ENCODE data around the gene TIMM23B. TPM values are rescaled to one million over a fixed set of nuclear protein-coding genes. Genes with fewer than 3 reads are reported as not detected.
A peak's percentile ranks its signal among the peaks of the same experiment; 100 is the strongest.
"Not testable (repeated sequence)": the region's sequence is repeated elsewhere in the genome, so short reads cannot be mapped to it uniquely, and the experiment has no call there.

Gene TIMM23B
- 14.9 and 16.1 TPM in 2 replicates for total RNA-seq (2014; rRNA removed; shearing (Covaris generic))
- 29.3 and 33.9 TPM in 2 replicates for polyA plus RNA-seq (2014; cell fraction: nucleus; rRNA removed)

DNA sequence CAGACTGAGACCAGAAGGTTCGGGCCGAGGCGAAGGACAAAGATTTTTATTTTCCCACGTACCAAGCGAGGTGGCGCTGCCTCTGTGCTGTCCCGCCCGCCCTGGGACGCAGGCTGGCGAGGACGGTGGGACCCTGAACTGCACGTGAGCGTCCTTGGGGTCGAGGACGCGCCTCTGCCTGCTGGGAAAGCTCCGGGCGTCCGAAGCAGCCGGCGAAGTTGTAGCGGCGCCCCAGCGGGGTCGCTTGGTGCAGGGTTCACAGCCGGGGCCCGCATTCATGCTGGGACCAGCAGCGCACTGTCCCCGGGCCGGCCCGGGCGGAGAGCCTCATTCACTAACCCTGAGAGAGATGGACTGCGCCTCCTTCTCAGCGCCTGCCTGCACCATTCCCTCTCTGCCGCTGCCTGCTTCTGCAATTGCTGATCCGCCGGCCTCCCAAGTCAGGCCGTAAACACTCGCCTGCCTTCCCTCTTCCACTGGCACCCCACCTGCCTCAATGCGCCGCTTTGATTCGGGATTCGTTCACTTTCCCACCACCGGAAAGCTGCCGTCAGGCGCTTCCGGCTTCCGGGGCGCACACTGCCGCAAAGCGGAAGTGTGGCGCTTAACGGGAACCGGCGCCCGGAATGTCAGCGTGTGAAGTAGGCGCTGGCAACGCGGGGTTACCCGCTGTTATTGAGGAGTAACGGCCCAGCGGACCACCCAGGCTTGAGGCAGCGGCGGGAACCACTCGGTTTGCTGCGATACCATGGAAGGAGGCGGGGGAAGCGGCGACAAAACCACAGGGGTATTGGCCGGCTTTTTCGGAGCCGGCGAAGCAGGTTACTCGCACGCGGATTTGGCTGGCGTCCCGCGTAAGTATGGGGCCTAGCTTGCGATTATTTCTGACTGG, at the start of gene TIMM23B, which contains the start of gene PARG:
Gene TIMM23B (plus strand): TSS at position 607 of the 892 bp plus-strand sequence. CDS start 142 bp downstream, at position 749.
Gene PARG (minus strand): TSS at position 581 of the 892 bp plus-strand sequence. CDS start 302 bp downstream, at position 279.
- peak; percentile 73 for DNase-seq (ENCODE audit: extremely low read depth, low read depth)

DNA sequence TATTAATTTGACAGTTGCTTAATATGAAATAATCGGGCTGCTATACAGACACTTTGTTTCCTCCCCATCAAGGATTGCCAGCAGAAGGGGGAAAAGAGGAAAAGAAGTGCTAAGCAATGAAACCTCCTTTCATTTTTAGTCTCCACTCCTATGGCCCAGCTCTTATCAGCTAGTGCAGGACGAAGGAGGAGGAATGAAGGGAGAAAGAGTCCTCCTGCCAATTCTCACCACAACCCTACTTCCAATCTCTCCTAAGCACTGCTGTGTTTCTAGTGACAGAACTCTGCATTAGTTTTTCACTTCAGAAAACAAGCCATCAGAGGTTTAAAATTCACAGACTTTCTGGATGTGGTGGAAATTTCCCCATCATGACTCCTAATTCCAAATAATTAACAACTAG, 41.9 kb upstream of the TIMM23B start:
- not testable (repeated sequence) for DNase-seq (ENCODE audit: extremely low read depth, low read depth)

DNA sequence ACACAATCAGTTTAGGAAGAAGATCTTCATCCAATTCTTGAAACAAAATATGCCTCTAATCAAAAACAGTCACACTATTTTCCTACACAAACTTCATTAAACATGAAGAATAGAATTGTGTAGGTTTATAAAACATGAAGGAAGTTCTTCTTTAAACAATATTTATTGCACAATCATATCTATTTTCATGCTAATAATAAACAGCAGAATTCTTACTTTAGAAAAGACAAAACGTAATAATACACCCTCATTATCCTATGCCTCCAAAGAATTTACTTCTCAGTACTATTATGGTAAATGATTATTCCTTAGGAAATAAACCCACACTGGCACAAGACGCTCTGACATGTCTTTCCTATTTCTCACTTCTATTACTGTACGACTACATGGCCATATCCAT, 41.4 kb upstream of the TIMM23B start:
- DNase-seq (ENCODE audit: extremely low read depth, low read depth) = not testable (repeated sequence)

DNA sequence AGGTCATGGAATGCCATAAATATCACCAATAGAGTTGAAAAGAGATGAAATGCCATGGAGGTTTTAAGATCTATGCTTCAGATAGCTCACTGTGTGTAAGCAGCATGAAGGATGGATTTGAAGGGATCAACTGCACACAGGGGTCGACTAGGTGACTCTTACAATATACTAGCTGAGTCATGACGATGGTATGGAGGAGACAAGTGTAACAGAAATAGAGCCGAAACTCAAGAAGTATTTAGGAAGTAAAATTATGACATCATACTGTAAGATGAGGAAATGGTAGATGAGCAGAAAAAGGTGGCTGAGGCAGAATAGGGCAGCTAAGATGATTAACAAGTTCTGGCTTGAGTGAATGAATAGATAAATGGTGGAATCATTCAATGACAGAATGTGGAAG, 38.0 kb upstream of the TIMM23B start:
- not testable (repeated sequence) for DNase-seq (ENCODE audit: extremely low read depth, low read depth)

DNA sequence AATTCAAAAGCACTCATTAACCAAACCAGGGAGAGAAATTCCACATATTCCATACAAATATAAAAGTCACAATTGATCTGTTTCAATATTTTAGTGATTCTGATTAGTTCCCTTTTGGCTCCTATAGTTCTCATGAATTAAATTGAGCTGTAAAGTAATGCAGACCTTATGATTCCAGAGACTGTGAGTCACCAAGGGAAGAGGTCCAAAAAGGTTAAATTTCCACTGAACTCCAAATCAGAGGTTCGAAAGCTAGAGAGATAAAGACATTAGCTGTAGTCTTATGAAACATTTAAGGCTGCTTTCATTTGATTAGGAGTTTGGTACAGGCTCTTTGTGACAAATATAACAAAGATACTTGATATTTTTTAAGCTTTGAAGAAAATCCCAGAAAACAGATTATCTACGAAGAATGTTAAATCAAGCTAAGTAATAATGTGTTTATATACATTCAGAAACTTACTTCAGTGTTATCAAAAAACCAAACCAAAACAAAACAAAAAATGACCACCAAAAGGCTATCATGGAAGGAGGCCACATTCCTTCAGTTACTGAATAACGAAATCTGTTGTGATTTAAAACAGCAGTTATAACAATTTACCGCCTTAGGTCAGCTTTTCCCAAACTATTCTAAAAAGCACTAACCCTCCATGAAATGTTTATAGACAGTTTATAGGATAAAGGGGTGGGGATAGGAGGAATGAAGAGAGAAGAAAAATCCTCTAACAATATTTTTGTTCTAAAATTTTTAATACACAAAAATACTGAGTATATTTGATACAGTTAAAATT, 33.4 kb upstream of the TIMM23B start:
- not testable (repeated sequence) for DNase-seq (ENCODE audit: extremely low read depth, low read depth)

- not testable (repeated sequence) for DNase-seq (ENCODE audit: extremely low read depth, low read depth)
Observed at GRCh38 chr10:49910295-49910694, 31.6 kb upstream of the TIMM23B start.

DNA sequence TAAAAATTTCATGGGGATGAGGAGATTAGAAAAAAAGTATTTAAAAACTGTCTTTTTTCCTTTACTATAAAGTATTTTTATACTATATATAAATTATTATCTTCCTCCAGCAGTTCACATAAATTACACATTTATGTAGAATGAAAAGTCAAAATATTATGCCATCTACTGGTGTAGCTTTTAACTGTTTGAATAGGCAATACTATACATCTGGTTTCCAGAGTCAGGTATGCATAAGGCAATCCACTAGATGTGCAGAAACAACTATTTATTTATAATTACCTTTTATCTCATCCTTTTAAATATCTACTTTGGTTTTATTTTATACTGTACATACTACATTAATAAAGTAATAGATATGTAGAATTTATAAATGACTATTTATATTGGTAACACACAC, 25.4 kb upstream of the TIMM23B start:
- DNase-seq (ENCODE audit: extremely low read depth, low read depth) = not testable (repeated sequence)

DNA sequence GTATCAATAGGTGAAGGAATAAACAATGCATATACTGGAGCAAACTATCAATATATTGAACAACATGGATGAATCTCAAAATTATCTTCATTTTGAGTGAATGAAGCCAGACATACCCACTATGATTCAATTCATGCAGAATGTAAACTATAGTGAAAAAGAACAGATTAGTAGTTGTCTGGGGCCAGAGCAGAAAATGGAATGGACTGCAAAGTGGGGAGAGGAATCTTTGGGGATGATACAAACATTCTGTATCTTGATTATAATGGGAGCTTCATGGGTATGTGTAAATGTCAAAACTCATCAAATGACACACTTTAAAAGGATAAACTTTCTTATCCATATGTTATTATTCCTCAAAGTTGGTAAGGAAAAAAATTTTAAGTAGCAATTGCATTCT, 23.9 kb upstream of the TIMM23B start:
- not testable (repeated sequence) for DNase-seq (ENCODE audit: extremely low read depth, low read depth)

- not testable (repeated sequence) for DNase-seq (ENCODE audit: extremely low read depth, low read depth)
Observed at GRCh38 chr10:49922041-49922440, 19.8 kb upstream of the TIMM23B start.

DNA sequence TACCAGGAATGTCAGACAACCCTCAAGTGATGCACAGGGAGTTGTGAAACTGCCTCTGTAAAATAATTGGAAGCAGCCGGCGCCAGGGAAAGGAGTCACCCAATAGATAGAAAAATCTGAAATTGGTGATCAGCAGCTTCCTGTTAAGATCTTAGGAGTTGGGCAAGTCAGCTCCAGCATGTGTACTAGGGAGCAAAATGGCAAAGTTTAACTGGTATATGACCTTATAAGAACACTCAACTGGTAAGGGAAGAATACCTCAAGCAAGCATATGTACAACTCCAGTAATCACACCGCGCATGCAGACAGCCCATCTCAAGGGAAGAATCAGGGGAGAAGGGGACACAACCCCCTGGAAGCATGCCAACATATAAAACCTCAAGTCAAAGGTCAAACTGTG, 18.3 kb upstream of the TIMM23B start:
- DNase-seq (ENCODE audit: extremely low read depth, low read depth) = not testable (repeated sequence)

- not testable (repeated sequence) for DNase-seq (ENCODE audit: extremely low read depth, low read depth)
Observed at GRCh38 chr10:49931276-49931675, 10.6 kb upstream of the TIMM23B start.

DNA sequence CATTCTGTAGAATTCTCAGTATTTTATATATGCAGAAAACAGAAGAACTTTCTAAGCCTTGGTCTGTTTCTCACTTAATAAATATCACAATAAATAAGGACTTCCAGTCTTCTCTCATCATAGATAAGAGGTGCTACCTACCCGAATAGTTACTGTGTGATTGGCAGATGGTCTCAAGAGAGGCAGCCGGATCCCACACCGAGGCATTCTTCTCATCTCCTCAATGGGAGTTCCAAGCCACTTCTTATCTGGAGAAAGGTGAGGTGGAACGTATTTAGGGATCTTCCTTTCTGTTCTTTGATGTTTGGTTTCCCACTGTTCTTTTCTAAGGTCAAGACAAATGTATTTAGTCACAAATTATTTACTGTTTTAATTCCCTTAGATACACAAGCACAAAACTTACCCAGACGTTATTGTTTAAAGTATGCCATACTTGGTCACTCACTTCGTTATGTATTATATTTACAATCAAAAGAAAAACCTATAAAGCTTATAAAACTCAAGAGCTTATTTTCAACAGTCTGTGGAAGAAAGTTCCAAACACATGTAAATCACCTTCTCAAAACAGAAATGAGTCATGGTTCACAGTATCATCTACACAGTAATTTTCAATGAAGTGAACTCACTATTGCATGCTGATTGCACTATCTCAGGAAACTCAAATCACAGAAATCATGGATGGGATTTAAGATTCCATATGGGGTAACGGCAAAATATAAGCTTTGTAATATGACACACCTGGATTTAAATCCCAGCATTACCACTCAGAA, 9.7 kb upstream of the TIMM23B start:
- DNase-seq (ENCODE audit: extremely low read depth, low read depth) = not testable (repeated sequence)

- DNase-seq (ENCODE audit: extremely low read depth, low read depth) = not testable (repeated sequence)
Observed at GRCh38 chr10:49942339-49942705, 469 bp downstream of the TIMM23B start.

- not testable (repeated sequence) for DNase-seq (ENCODE audit: extremely low read depth, low read depth)
Observed at GRCh38 chr10:49943607-49944006, 1.8 kb downstream of the TIMM23B start.

- not testable (repeated sequence) for DNase-seq (ENCODE audit: extremely low read depth, low read depth)
Observed at GRCh38 chr10:49948142-49948541, 6.3 kb downstream of the TIMM23B start.

- not testable (repeated sequence) for DNase-seq (ENCODE audit: extremely low read depth, low read depth)
Observed at GRCh38 chr10:49948737-49949136, 6.9 kb downstream of the TIMM23B start.

DNA sequence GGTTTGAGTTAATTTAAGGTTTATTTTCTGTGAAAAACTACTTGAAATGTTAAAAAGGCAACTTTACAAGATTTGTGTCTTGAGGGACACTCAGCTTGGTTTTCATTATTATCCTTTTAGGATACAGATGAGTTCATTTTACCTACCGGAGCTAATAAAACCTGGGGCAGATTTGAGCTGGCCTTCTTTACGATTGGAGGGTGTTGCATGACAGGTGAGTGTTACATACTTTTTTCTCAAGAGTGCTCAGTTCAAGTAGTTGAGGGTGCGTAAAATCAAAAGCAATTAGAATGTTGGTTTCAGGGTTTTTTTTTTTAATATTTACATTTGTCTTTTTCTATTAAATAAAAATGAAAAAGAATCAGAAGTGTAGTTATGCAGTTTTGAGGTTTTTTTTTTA, 10.2 kb downstream of the TIMM23B start:
- DNase-seq (ENCODE audit: extremely low read depth, low read depth) = not testable (repeated sequence)

DNA sequence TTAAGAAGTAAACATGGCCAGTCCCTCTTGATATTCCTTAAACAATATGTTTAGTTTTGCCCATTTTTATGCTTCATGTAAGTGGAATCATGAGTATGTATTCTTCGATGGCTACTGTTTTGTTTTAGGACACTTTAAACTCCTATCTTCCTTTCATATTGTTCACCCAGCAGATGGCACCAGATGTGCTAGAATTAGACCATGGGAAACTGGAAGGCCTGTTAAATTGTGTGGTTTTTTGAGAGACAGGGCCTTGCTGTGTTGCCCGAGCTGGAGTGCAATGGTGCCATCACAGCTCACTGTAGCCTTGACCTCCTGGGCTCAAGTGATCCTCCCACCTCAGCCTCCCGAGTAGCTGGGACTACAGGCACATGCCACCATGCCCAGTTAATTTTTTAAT, 11.3 kb downstream of the TIMM23B start:
- peak; percentile 13 for DNase-seq (ENCODE audit: extremely low read depth, low read depth)

DNA sequence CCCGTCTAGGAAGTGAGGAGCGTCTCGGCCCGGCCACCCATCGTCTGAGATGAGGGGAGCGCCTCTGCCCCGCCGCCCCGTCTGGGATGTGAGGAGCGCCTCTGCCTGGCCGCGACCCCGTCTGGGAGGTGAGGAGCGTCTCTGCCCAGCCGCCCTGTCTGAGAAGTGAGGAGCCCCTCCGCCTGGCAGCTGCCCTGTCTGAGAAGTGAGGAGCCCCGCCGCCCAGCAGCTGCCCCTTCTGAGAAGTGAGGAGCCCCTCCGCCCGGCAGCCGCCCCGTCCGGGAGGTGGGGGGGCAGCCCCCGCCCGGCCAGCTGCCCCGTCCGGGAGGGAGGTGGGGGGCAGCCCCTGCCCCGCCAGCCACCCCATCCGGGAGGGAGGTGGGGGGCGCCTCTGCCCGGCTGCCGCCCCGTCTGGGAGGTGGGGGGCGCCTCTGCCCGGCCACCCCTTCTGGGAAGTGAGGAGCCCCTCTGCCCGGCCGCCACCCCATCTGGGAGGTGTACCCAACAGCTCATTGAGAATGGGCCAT, 28.5 kb downstream of the TIMM23B start:
- DNase-seq (ENCODE audit: extremely low read depth, low read depth) = not testable (repeated sequence)

DNA sequence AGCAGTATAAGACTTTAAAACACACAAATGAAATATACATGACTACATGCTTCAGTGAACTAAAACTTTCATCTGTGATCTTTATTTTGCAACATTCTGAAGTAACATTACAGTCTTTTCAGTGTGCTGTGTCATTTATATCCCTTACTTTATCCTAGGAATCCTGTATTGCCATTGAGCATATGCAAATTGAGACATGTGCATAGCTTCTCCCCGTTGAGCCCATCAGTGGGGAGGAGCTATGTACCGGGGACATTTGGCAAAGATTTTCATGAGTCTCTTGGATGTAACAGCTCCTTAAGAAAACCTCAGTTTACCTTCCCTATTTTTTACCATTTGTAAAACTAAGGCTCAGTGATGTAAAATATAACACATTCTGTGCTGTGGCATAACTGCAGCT, 29.6 kb downstream of the TIMM23B start:
- DNase-seq (ENCODE audit: extremely low read depth, low read depth) = not testable (repeated sequence)
